Mesothelial cell of epicardium (in vitro differentiated cells): ENCODE measurements around the gene NUDCD3. TPM values are rescaled to one million over a fixed set of nuclear protein-coding genes. Genes with fewer than 3 reads are reported as not detected.

ENCODE experiments used
- DNase-seq, 2 experiments: peaks; one replicate each; pipeline ENCODE4 v3.0.0; 2021; ENCODE audit warnings: low spot score in 2 of 2; ENCODE audit not compliant: unreplicated experiment in 2 of 2
- H3K27ac Mint-ChIP-seq: 2 replicates; pipeline ENCODE4 v1.8.0; 2021; ENCODE audit warnings: mixed read lengths
- H3K27me3 Mint-ChIP-seq: 2 replicates; pipeline ENCODE4 v1.8.0; 2021; ENCODE audit warnings: low read depth, mixed read lengths
- H3K36me3 Mint-ChIP-seq: 2 replicates; pipeline ENCODE4 v1.8.0; 2021; ENCODE audit warnings: mixed read lengths
- H3K4me1 Mint-ChIP-seq: 2 replicates; pipeline ENCODE4 v1.8.0; 2021; ENCODE audit warnings: mixed read lengths
- H3K4me3 Mint-ChIP-seq: 2 replicates; pipeline ENCODE4 v1.8.0; 2021; ENCODE audit warnings: mild to moderate bottlenecking, moderate library complexity, mixed read lengths
- H3K9me3 Mint-ChIP-seq: 2 replicates; pipeline ENCODE4 v1.8.0; 2021; ENCODE audit warnings: mixed read lengths
- total RNA-seq: library from RNA; stranded (reverse); gene quantifications from 3 replicates; pipeline ENCODE4 v1.2.1, GENCODE V29; 2021
- TF ChIP-seq, protein P1 (sequence below): fragments of 200-600 bp; sonication (generic); IDR thresholded peaks from one replicate; pipeline ENCODE4 v1.5.0; 2021; ENCODE audit warnings: antibody characterized with exemption; ENCODE audit not compliant: unreplicated experiment

The NUDCD3 gene
- total RNA-seq, 1 donor from 2014 or later, result 104 TPM

DNA sequence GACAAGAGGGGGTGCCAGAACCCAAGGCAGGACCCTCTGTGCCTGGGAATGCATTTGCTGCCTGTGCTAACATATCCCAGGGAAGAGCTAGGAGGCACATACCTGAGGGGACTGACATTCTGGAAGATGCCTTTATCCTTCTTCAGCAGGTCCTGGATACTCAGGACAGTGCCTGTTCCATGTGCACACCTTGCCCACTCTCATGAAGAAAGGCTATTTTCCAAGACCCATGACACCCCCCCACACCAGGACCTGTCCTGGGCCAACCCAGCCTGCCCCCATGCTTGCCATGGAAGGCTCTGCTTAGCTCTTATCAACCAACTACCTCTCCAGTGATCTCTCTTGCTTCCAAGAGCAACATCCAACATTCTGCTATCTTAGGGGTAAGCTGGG is 97.8 kb downstream of the NUDCD3 start:
- no peak overlapping the region for H3K27ac Mint-ChIP-seq
- peaks cover 18% of the 10 kb centered on the region for H3K36me3 Mint-ChIP-seq
- no peaks in the 10 kb centered on the region for H3K9me3 Mint-ChIP-seq
- no peaks in the 10 kb centered on the region for H3K4me1 Mint-ChIP-seq
- DNase-seq, result peak in 1 of 2 experiments; percentile 16
- no peaks in the 10 kb centered on the region for H3K27me3 Mint-ChIP-seq
- H3K4me3 Mint-ChIP-seq, result no peak overlapping the region
- TF ChIP-seq, protein P1, sequence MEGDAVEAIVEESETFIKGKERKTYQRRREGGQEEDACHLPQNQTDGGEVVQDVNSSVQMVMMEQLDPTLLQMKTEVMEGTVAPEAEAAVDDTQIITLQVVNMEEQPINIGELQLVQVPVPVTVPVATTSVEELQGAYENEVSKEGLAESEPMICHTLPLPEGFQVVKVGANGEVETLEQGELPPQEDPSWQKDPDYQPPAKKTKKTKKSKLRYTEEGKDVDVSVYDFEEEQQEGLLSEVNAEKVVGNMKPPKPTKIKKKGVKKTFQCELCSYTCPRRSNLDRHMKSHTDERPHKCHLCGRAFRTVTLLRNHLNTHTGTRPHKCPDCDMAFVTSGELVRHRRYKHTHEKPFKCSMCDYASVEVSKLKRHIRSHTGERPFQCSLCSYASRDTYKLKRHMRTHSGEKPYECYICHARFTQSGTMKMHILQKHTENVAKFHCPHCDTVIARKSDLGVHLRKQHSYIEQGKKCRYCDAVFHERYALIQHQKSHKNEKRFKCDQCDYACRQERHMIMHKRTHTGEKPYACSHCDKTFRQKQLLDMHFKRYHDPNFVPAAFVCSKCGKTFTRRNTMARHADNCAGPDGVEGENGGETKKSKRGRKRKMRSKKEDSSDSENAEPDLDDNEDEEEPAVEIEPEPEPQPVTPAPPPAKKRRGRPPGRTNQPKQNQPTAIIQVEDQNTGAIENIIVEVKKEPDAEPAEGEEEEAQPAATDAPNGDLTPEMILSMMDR, result no peak

DNA sequence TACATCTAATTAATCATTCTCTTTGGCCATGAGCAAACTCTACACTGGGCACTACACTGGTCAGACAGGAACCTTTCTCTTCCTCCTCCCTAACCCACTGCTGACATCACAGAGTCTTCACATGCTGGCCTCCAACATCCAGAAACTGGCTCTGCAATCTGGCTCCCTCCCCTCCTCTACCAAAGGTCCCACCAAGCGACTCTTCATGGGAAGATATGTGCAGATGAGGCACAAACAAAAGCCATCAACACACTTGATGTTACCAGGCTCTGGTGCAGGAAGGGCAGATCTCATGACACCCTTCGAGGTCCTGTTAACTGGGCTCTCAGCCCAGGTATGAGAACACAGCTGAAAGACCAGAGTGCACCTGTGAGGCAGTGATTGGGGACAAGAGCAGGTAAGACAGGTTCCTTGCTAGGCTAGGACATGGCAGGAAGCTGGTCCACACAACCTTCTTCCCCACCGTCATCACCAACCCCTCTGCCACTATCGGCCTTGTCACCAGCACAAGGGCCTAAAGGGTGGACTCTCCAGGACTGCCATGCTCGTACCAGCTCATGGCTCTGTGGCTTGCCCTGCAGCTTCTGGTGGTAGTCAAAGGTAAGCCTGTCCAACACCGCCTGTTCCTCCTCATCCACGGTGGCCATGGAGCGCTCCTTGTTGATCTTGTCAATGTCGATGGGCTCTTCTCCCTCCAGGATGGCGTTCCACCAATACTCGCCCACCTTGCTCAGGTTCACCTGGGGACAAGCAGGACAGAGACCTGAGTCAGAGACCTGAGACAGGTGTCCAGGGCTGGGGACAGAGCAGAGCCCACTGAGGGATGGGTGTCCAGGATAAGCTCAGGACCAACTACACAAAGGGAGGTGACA is 98.5 kb downstream of the NUDCD3 start:
- no peaks in the 10 kb centered on the region for H3K27me3 Mint-ChIP-seq
- H3K9me3 Mint-ChIP-seq, result no peaks in the 10 kb centered on the region
- TF ChIP-seq, protein P1, result no peak
- H3K4me1 Mint-ChIP-seq, result no peaks in the 10 kb centered on the region
- peak in 1 of 2 experiments; percentile 16 for DNase-seq
- H3K27ac Mint-ChIP-seq, result no peak overlapping the region
- H3K36me3 Mint-ChIP-seq, result peaks cover 20% of the 10 kb centered on the region
- H3K4me3 Mint-ChIP-seq, result no peak overlapping the region

DNA sequence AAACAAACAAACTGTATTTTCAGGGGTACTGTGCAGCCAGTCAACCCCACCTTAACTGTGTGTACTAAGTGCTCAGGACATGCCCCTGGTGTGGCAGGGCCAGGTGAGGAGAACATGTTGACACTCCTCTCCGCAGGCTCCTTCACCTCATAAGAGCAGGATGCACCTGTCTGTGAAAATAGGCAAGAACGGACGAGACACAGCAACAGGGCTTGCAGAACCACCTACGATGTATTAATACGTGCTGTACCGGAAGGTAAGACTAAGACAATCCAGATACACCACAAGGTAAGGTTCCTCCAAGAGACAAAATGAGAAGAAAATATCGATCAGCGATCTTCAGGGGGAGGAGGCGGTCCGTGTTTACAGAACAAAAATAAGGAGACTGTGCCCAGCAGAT is 99.3 kb downstream of the NUDCD3 start:
- no peaks in the 10 kb centered on the region for H3K27me3 Mint-ChIP-seq
- H3K36me3 Mint-ChIP-seq, result peaks cover 20% of the 10 kb centered on the region
- DNase-seq, result peak in 1 of 2 experiments; percentile 20
- H3K9me3 Mint-ChIP-seq, result no peaks in the 10 kb centered on the region
- H3K4me3 Mint-ChIP-seq, result no peak overlapping the region
- TF ChIP-seq, protein P1, result no peak
- H3K27ac Mint-ChIP-seq, result no peak overlapping the region
- no peaks in the 10 kb centered on the region for H3K4me1 Mint-ChIP-seq

DNA sequence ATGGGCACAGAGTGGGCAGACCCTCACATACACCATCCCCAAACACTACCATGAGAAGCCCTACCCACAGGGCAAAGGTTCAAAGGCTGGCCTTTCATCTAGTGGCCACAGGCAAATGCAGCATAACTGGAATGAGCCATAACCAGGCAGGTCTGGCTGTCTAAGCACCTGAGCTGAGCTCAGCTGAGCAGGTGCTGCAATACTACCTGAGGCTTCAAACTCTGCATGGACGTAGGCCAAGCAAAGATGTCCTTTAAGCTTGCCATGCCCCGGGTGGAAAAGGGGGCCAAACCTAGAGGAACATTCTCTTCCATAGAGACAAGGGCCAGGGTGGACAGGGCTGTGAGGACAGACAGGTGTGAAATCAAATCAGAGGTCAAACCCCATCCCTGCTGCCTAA is 99.8 kb downstream of the NUDCD3 start:
- no peak overlapping the region for H3K27ac Mint-ChIP-seq
- no peaks in the 10 kb centered on the region for H3K27me3 Mint-ChIP-seq
- peak in 1 of 2 experiments; percentile 30 for DNase-seq
- H3K4me3 Mint-ChIP-seq, result no peak overlapping the region
- H3K36me3 Mint-ChIP-seq, result peaks cover 20% of the 10 kb centered on the region
- no peaks in the 10 kb centered on the region for H3K9me3 Mint-ChIP-seq
- TF ChIP-seq, protein P1, result no peak
- no peaks in the 10 kb centered on the region for H3K4me1 Mint-ChIP-seq

DNA sequence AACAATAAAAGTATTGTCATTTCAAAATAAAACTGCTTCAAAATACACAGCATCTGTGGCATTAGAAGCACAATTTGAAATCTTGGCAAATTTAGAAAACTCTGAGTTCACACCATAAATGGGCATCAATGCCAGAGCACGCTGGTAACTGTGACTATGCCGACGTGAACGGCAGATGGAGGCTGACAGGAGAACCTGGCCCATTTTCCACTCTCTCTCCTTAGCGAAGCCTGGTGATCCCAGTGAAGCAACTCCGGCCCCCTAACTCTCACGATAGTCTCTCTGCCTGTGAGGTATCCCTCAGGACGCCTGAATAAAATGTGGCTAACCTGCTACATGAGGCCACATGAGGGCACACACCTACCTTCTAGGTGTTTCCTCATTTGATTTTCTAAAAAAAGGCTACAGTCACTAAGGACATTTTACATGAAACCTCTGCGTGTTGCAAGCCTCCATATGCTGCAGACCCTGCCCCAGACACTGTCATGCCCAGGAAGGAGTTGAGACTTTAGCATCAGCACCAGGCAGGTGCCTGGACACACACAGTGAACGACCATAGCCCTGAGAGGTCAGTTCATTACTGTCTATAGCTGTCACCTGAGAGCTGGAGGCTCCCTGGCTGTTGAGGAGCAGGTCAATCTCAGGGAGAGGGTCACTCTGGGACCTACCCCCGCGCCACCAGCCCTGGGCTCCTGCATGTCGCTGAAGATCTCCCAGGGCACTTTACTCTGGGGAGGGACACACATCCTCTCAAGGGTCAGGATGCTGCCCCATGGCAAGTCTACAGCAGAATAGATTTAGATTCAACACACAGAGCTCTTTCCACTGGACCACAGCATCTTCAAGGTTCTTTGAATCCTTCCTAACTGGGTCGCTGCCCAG is 102.1 kb downstream of the NUDCD3 start:
- no peak overlapping the region for H3K27ac Mint-ChIP-seq
- peak in 1 of 2 experiments; percentile 25 for DNase-seq

More for the DNA sequence above, 102.1 kb downstream of the NUDCD3 start:
- Mint-ChIP-seq H3K4me3 (no peak overlapping the region), H3K9me3 (no peaks in the 10 kb centered on the region), H3K36me3 (peaks cover 26% of the 10 kb centered on the region), H3K27me3 (no peaks in the 10 kb centered on the region), H3K4me1 (no peaks in the 10 kb centered on the region)
- TF ChIP-seq, protein P1, result no peak
